NT2/D1 (cell line): ENCODE data around the gene KCNA1.

Experiments
- DNase-seq: peaks from one replicate; pipeline ENCODE4 v3.0.0-alpha.2; 2011; ENCODE audit warnings: low read depth, low spot score
- H3K27me3 ChIP-seq: 2 replicates; pipeline ENCODE4 v1.6.0; 2011; ENCODE audit warnings: mild to moderate bottlenecking; ENCODE audit not compliant: insufficient read length, insufficient read depth
- H3K36me3 ChIP-seq: 2 replicates; pipeline ENCODE4 v1.6.1; 2011; ENCODE audit warnings: mild to moderate bottlenecking, low read length, mixed read lengths; ENCODE audit not compliant: insufficient read depth, insufficient read length
- H3K4me1 ChIP-seq: 2 replicates; pipeline ENCODE4 v1.5.1; 2011; ENCODE audit not compliant: insufficient read depth, insufficient read length
- H3K4me3 ChIP-seq: 2 replicates; pipeline ENCODE4 v1.5.1; 2011; ENCODE audit warnings: low read depth; ENCODE audit not compliant: insufficient read length
- H3K9ac ChIP-seq: 2 replicates; pipeline ENCODE4 v1.6.0; 2011; ENCODE audit warnings: low read depth; ENCODE audit not compliant: insufficient read length
- H3K9me3 ChIP-seq: 2 replicates; pipeline ENCODE4 v1.5.1; 2011; ENCODE audit warnings: mild to moderate bottlenecking, low read length; ENCODE audit not compliant: insufficient read depth
- SUZ12 ChIP-seq: IDR thresholded peaks from 2 replicates; pipeline ENCODE4 v1.6.1; 2011; ENCODE audit not compliant: insufficient read length, insufficient read depth; ENCODE audit errors: extremely low read depth
- YY1 ChIP-seq: IDR thresholded peaks from 2 replicates; pipeline ENCODE4 v1.6.1; 2011; ENCODE audit not compliant: insufficient read length, insufficient read depth
- ZNF274 ChIP-seq: IDR thresholded peaks from 2 replicates; pipeline ENCODE4 v1.6.1; 2011; ENCODE audit warnings: mild to moderate bottlenecking, low read depth, low read length

Gene KCNA1

DNA sequence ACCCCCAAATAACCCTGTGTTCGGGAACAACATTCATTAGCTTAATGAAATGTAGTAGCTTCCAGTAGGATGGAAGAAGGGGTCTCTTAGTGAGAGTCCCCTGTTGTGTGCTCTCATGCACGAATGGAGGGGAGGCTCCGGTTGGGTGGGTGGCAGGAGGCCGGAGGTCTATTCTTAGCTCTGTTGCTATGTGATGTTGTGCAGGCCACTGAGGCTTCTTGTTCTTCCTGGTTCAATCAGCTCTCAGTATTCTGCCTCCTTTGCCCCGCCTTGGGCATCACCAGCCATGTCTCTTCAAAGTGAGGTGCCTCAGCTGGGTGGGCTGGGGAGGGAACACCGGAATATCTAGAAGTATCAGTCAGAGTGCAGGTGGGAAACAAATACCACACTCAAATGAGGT lies 50.8 kb downstream of the KCNA1 start:
- Histone ChIP-seq H3K9ac (no peak overlapping the region), H3K27me3 (peaks cover 28% of the 10 kb centered on the region), H3K4me1 (peaks cover 6% of the 10 kb centered on the region), H3K36me3 (no peaks in the 10 kb centered on the region), H3K4me3 (no peak overlapping the region), H3K9me3 (no peaks in the 10 kb centered on the region)
- DNase-seq: no peak
- no peak for TF ChIP-seq SUZ12
- TF ChIP-seq YY1: no peak
- no peak for TF ChIP-seq ZNF274

DNA sequence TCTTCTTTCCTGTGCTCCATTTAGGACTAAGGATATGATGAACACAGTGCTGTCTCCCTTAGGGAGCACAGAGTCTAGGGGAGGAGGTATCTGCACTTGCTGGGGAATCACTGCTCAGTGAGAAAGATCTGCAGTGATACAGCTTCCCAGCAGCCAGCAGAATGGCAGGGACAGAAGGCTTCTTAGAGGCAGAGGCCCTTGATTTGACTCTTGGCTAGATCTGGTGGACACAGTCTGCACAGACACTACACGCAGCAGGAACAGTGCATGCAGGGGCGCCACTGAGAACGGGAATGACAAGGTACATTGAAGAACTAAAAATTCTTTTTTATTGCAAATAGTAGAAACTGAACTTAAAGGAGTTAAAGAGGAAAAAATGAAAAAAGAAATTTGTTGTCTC lies 51.6 kb downstream of the KCNA1 start:
- Histone ChIP-seq H3K9ac (no peak overlapping the region), H3K9me3 (no peaks in the 10 kb centered on the region), H3K4me1 (peaks cover 6% of the 10 kb centered on the region), H3K36me3 (no peaks in the 10 kb centered on the region), H3K4me3 (no peak overlapping the region), H3K27me3 (peaks cover 26% of the 10 kb centered on the region)
- TF ChIP-seq YY1 (no peak), ZNF274 (no peak), SUZ12 (no peak)
- DNase-seq: no peak

DNA sequence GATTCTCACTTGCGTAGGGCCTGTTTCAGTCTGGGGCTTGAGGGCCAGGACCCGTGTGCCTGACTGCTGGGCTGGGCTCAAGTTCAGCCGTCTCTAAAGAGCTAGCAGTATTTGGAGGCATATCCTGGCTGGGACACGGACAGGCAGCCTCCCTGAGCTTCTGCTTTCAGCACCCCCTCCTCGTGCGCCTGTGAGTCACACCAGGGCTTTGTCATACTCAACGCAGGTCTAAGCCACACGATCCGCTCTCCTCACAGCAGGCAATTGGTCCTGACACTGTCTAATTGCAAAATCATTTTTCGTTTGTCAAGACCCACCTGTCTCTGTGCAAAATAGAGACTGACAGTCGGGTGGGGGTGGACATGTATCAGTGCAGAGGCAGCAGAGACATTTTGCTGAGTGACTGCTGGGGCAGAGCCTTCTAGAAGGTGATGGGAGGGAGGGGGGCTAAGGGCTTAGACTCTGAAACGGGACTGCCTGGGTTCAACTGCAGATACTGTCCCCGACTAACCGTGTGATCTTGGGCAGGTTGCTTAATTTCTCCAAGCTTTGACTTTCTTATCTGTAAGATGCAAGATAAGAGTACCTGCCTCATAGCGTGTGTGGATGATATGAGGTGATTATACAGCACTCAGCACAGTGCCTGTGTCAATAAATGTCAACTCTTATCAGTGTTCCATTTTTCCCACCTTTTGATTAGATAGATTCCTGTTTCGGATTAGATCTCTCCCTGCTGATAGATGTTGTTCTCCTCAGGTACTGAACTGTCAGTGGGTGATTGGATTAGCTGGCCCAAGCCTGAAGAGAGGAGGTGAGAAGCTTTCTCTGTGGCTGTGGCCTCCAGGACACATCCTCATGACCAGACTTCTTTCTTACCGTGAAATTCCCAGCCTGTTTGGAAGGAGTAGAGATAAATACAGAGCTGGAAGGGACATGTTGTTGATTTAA lies 53.1 kb downstream of the KCNA1 start:
- no peak for TF ChIP-seq SUZ12
- no peak for TF ChIP-seq ZNF274
- no peak for TF ChIP-seq YY1
- Histone ChIP-seq H3K9ac (no peak overlapping the region), H3K4me1 (peaks cover 3% of the 10 kb centered on the region), H3K27me3 (peaks cover 26% of the 10 kb centered on the region), H3K36me3 (no peaks in the 10 kb centered on the region), H3K9me3 (no peaks in the 10 kb centered on the region), H3K4me3 (no peak overlapping the region)
- no peak for DNase-seq
